Activated CD4-positive, alpha-beta T cell treated with anti-CD3 and anti-CD28 coated beads, Interleukin-2, Interleukin-4, amounts not matched to agents 100 ng/mL and 50 ng/mL, durations not matched to agents 16 hours and 8 hours (primary cell): ENCODE results near the gene SPPL2B.
"Not testable (repeated sequence)": the region's sequence is repeated elsewhere in the genome, so short reads cannot be mapped to it uniquely, and the experiment has no call there.

Source experiments
- DNase-seq: peaks from one replicate; pipeline ENCODE4 v3.0.0-alpha.2; 2020; ENCODE audit warnings: low spot score

SPPL2B gene

DNA sequence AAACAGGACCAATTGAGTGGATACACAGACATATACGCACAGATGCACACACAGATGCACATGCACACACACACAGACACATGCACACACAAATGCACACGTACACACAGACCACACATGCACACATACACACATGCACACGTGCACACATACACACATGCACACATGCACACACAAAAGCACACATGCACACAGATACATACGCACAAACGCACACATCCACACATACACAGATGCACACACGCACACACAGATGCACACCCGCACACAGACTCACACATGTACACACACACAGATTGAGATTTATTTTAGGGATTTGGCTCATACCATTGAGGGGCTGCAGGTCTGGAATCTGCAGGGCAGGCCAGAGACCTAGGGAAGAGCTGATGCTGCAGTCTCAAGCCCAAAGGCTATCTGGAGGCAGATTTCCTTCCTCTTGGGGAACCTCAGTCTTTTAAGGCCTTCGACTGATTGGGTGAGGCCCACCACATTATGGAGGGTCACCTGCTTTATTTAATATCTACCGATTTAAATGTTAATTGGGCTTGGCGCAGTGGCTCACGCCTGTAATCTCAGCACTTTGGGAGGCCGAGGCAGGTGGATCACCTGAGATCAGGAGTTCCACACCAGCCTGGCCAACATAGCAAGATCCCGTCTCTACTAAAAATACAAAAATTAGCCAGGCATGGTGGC is 54.2 kb downstream of the SPPL2B start:
- DNase-seq: no peak

DNA sequence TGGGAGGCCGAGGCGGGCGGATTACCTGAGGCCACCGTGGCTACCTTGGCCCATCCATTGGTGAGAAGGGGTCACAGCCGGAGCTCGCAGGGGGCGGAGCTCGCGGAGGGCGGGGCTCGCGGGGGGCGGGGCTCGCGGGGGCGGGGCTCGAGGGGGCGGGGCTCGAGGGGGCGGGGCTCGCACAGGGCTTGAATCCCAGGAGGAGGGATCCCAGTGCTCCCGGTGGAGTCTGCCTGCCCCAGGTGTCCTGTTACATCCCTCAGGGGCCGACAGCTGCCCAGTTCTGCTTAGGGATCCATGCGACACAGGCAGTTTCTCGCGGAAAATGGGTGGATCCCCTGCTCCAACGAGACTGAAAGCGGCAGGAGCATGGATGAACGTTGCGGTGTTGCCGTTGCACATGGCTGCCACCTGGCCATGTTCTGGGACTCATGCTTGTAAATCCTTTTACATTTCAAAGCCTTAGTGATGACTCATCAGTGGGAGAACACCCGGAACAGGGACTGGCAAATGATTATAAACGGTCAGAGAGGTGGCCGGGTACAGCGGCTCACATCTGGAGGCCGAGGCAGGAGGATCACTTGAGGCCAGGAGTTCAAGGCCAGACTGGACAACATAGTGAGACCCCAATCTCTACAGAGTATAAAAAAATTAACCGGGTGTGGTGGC is 56.7 kb downstream of the SPPL2B start:
- no peak for DNase-seq

DNA sequence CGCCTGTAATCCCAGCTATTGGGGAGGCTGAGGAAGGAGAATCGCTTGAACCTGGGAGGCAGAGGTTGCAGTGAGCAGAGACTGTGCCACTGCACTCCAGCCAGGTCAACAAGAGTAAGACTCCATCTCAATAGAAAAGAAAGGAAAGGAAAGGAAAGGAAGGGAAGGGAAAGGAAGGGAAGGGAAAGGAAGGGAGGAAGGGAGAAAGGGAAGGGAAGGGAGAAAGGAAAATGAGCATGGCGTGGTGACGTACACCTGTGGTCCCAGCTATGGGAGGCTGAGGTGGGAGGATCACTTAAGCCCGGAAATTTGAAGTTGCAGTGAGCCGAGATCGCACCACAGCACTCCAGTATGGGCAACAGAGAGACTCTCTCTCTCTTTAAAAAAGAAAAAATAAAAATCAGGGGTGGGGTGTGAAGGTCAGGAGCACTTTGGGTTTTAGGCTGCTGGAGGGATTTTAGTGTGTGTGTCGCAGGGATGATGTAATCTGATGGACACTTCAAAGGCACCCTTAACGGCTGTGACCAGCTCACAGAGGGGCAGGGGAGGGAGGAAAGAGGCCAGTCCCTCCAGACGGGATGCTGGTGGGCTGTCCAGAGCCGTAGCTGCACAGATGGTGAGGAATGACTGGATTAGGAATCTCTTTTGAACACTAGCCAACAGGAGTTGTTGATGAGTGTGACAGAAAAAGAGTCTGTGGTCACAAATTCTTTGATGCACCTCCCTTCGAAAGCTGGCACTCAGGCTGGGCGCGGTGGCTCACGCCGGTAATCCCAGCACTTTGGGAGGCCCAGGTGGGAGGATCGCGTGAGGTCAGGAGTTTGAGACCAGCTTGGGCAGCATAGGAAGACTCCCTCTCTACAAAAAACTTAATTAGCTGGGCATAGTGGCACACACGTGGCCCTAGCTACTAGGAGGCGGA is 59.1 kb downstream of the SPPL2B start:
- no peak for DNase-seq

DNA sequence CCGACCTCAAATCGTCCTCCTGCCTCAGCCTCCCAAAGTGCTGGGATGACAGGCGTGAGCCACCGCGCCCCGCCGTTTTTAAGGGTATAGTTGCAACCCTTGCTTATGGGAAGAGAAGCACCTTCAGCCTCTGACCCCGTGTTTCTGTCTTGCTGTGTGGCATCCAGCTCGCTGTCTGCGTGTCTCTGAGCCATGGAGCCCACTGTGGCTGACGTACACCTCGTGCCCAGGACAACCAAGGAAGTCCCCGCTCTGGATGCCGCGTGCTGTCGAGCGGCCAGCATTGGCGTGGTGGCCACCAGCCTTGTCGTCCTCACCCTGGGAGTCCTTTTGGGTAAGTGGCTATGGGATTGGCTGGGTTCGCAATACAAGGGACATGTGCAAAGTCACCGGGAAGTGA is 61.1 kb downstream of the SPPL2B start:
- DNase-seq: no peak

DNA sequence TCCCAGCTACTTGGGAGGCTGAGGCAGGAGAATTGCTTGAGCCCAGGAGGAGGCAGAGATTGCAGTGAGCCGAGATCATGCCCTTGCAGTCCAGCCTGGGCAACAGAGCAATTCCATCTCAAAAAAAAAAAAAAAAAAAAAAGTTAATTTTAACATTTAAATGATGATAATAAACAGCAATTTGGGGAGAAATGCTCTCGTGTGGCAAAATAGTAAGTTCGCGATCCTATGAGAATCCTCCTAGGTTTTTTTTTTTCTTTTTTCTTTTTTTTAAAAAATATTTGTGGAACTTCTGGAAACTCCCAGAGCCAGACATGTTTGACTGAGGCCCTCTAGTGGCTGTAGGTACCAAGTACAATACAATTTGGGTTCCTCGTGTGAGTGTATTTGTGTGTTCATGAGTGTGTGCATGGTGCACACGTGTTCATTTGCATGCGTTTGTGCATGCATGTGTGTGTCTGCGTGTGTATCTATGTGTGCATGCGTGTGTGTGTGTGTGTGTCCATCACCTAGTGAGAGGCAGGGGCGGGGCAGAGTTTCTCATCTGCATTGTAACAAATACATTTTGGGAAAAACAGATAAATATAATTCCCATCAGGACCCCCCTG is 62.7 kb downstream of the SPPL2B start:
- peak; percentile 69 for DNase-seq

DNA sequence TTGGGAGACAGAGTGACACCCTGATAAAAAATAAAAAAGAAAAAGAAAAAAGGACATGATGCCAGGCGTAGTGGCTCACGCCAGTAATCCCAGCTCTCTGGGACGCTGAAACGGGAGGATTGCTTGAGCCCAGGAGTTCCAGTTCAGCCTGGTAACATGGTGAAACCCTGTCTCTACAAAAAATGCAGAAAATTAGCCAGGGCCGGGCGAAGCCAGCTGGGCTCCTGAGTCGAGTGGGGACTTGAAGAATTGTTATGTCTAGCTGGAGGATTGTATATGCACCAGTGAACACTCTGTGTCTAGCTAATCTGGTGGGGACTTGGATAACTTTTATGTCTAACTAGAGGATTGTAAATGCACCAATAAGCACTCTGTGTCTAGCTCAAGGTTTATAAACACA is 63.9 kb downstream of the SPPL2B start:
- DNase-seq: no peak

DNA sequence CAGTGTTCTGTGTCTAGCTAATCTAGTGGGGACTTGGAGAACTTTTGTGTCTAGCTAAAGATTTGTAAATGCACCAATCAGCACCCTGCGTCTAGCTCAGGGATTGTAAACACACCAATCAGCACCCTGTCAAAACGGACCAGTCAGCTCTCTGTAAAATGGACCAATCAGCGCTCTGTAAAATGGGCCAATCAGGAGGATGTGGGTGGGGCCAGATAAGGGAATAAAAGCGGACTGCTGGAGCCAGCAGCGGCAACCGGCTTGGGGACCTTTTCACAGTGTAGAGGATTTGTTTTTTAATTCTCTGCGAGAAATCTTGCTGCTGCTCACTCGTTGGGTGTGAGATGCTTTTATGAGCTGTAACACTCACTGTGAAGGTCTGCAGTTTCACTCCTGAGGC is 64.4 kb downstream of the SPPL2B start:
- DNase-seq: not testable (repeated sequence)

DNA sequence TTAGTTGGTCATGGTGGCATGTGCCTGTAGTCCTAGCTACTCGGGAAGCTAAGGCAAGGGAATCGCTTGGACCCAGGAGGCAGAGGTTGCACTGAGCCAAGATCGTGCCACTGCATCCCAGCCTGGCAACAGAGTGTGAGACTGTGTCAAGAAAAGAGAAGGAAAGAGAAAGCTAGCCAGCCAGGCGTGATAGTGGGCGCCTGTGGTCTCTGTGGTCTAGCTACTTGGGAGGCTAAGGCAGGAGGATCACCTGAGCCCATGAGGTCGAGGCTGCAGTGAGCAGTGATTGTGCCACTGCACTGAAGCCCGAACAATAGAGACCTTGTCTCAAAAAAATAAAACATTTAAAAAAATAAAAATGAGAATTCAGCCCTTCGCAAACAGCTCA is 65.6 kb downstream of the SPPL2B start:
- DNase-seq: no peak

DNA sequence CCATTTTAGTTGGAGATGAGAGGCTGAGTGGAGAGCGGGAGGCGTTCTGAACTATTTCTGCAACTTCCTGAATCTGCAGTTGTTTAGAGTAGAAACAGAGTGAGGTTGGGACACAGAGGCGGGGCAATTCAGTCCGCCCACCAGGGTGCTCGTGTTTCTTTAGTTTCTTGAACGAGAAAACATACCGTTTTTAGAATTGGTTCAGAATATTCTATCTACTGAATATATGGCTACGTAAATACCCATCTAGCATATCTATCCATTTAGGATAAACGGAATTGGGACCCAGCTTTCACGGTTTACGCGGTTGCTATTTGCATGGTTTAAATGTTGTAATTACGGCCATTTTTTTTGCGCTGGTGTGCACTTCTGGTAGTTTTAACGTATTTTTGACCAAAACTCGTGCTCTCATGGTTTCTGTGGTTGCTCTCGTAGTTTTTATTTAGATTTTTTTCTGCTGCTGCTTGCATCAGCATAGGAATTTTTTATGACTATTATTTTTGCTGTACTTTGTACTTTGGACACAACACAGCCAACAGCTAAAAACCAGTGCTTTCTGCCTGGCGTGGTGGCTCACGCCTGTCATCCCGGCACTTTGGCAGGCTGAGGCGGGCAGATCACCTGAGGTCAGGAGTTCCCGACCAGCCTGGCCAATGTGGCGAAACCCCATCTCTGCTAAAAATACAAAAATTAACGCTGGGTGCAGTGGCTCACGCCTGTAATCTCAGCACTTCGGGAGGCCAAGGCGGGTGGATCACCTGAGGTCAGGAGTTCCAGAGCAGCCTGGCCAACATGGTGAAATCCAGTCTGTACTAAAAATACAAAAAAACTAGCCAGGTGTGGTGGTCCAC is 66.2 kb downstream of the SPPL2B start:
- DNase-seq: no peak

DNA sequence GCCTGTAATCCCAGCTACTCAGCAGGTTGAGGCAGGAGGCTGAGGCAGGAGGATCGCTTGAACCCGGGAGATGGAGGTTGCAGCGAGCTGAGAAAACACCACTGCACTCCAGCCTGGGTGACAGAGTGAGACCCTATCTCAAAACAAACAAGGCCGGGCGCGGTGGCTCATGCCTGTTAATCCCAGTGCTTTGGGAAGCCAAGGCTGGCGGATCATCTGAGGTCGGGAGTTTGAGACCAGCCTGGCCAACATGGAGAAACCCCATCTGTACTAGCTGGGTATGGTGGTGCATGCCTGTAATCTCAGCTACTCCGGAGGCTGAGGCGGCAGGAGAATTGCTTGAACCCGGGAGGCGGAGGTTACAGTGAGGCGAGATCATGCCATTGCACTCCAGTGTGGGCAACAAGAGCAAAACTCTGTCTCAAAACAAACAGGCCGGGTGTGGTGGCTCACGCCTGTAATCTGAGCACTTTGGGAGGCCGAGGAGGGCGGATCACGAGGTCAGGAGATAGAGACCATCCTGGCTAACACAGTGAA is 66.9 kb downstream of the SPPL2B start:
- not testable (repeated sequence) for DNase-seq

DNA sequence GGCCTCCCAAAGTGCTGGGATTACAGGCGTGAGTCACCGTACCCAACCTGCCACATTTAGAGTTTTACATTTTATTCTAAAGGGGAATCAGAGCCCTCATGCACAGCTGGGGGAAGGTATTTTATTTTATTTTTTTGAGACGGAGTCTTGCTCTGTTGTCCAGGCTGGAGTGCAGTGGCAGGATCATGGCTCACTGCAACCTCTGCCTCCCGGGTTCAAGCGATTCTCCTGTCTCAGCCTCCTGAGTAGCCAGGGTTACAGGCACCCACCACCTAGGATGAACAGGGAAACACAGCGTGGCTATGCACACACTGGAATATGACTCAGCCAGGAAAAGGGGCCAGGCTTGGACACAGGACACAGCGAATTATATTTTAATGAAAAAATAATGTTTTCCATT is 68.7 kb downstream of the SPPL2B start:
- DNase-seq: not testable (repeated sequence)

DNA sequence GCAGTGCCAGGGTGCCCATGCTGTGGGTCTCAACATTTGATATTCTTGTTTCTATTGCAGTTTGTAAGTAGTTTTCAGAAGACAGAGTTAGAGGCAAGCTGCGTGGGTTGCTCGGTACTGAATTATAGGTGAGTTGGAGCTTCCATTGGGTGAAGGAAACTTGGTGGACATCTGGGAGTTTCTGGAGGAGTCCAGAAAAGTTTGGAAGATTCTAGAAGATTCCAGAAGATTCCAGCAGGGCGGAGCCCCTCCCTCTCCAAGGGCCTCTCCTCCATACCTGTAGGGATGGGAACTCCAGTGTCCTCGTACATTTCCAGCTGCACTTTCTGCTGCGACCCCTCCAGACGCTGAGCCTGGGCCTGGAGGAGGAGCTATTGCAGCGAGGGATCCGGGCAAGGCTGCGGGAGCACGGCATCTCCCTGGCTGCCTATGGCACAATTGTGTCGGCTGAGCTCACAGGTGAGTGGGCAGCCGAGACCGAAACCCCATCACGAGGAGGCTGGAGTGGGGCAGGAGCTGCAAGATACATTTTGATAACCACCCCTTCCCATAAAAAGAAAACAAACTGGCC is 70.3 kb downstream of the SPPL2B start:
- no peak for DNase-seq

DNA sequence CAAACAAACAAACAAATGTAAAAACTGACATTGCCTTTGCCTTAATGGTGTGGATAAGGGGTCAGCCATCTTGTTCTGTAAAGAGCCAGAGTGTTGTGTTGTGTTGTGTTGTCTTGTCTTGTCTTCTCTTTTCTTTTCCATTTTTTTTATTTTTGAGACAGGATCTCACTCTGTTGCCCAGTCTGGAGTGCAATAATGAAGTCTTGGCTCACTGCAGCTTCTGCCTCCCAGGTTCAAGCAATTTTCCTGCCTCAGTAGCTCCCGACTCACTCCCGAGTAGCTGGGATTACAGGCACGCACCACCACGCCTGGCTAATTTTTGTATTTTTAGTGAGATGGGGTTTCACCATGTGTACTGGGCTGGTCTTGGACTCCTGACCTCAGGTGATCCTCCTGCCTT is 71.1 kb downstream of the SPPL2B start:
- DNase-seq: no peak
